Fibroblast of mammary gland (primary cell): ENCODE measurements around the gene RSPH3.
"Not testable (repeated sequence)": the region's sequence is repeated elsewhere in the genome, so short reads cannot be mapped to it uniquely, and the experiment has no call there.

Source experiments
- DNase-seq: peaks from one replicate; pipeline ENCODE4 v3.0.0-alpha.2; 2010; ENCODE audit warnings: low read depth
- H3K4me3 ChIP-seq: 2 replicates; pipeline ENCODE4 v1.5.1; 2011; ENCODE audit warnings: low read depth, mild to moderate bottlenecking, low read length, moderate library complexity; ENCODE audit not compliant: control insufficient read depth
- CTCF ChIP-seq: conservative IDR thresholded peaks from 2 replicates; pipeline ENCODE4 v1.5.1; 2011; ENCODE audit warnings: low read depth, low read length, inconsistent platforms; ENCODE audit not compliant: control insufficient read depth, insufficient read depth

Gene RSPH3

GRCh38 chr6:159036673-159037072, 36.7 kb upstream of the RSPH3 start:
- DNase-seq, result no peak
- TF ChIP-seq CTCF, result no peak
- no peak overlapping the region for H3K4me3 ChIP-seq

- DNase-seq, result no peak
- no peak overlapping the region for H3K4me3 ChIP-seq
- TF ChIP-seq CTCF, result no peak
Measured at GRCh38 chr6:159035891-159036290, 35.9 kb upstream of the RSPH3 start.

DNA sequence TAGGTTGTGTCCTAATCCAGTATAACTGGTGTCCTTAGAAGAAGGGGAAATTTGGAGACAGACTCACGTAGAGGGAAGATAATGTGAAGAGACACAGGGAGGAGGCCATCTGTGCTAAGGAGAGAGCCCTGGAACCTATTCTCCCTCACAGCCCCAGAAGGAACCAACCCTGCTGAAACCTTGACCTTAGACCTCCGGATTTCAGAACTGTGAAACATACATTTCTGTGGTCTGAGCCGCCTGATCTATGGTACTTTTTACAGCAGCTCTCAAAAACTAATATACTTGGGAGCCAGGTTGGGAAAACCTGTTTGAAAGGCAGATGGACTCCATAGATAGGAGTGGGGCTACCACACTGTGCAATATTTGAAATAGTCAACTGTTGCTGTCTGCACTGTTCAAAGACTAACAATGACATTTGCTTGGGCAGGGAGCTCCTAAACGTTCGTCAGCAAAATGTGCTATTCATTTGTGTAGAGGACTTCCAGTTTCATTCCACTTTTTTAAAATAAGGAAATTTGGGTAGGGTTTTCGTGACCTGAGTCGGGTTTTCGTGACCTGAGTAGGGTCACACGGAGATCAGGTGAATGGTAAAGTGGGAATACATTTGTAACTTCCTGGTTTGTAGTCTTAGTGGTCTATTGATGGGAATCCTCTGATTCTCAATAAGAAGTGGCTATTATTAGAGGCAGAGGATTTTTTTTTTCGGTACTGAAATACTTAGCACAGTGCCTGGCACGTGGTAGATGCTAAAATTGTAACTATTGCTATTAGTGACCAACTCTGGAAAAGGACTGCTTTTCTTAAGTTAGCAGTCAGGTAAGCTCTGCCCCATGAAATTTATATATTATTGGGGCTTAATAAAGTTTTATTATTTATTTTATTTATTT, 33.4 kb upstream of the RSPH3 start:
- no peak for DNase-seq
- no peak for TF ChIP-seq CTCF
- no peak overlapping the region for H3K4me3 ChIP-seq

DNA sequence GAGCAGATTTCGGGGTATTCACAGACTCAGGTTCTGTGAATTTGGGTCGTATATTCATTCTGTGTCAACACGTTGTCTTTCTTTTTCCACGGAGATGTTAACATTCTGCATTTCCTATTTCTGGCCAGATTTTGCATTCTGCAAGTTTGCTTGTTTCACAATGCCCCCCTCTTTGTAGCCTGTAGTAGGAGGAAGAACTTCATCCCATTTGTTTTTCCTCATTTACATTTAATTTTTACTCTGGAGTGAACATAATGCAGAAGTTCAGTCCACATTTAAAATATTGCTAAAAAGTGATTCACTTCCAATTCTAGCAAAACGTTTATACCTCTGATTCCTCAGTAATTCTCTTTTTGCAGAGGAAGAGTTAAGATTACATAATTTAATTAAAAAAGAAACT, 31.8 kb upstream of the RSPH3 start:
- DNase-seq, result no peak

GRCh38 chr6:159030168-159030567, 30.2 kb upstream of the RSPH3 start:
- no peak for TF ChIP-seq CTCF
- H3K4me3 ChIP-seq, result no peak overlapping the region
- no peak for DNase-seq

More for the DNA sequence above, 31.8 kb upstream of the RSPH3 start:
- no peak for TF ChIP-seq CTCF
- no peak overlapping the region for H3K4me3 ChIP-seq

DNA sequence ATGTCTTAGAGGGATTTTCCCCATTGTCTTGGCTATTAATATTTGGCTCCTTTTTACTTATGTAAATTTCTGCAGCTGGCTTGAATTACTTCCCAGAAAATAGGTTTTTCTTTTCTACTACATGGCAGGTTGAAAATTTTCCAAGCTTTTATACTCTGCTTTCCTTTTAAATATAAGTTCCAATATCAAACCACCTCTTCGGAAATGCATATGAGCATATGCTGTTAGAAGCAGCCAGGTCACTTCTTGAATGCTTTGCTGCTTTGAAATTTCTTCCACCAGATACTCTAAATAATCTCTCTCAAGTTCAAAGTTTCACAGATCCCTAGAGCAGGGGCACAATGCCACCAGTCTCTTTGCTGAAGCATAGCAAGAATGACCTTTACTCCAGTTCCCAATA, 25.2 kb upstream of the RSPH3 start:
- H3K4me3 ChIP-seq, DNase-seq: not testable (repeated sequence)

- DNase-seq, result no peak
- no peak overlapping the region for H3K4me3 ChIP-seq
- TF ChIP-seq CTCF, result no peak
Measured at GRCh38 chr6:159023893-159024292, 23.9 kb upstream of the RSPH3 start.
